Fibroblast of pulmonary artery (primary cell): ENCODE data around the gene ADGRF1.
"Not testable (repeated sequence)": the region's sequence is repeated elsewhere in the genome, so short reads cannot be mapped to it uniquely, and the experiment has no call there.

Experiments used
- DNase-seq: peaks from one replicate; pipeline ENCODE4 v3.0.0-alpha.2; 2010; ENCODE audit warnings: low read depth
- H3K4me3 ChIP-seq: replicated peaks from 2 replicates; pipeline ENCODE4 v1.5.1; 2011; ENCODE audit warnings: low read depth, mild to moderate bottlenecking, control low read depth, low read length, moderate library complexity
- CTCF ChIP-seq: IDR thresholded peaks from 2 replicates; pipeline ENCODE4 v1.5.1; 2011; ENCODE audit warnings: mild to moderate bottlenecking, control low read depth, low read length, inconsistent platforms; ENCODE audit errors: missing control alignments

The ADGRF1 gene

GRCh38 chr6:46996860-46997641 is 45.1 kb downstream of the ADGRF1 start:
- no peak overlapping the region for H3K4me3 ChIP-seq
- TF ChIP-seq CTCF: no peak
- DNase-seq: no peak

GRCh38 chr6:46994933-46995332 is 47.2 kb downstream of the ADGRF1 start:
- no peak for TF ChIP-seq CTCF
- no peak for DNase-seq
- no peak overlapping the region for H3K4me3 ChIP-seq

- no peak overlapping the region for H3K4me3 ChIP-seq
- TF ChIP-seq CTCF: no peak
- peak; percentile 79 for DNase-seq
These were observed 48.3 kb downstream of the ADGRF1 start for GRCh38 chr6:46993846-46994245.

- DNase-seq, H3K4me3 ChIP-seq: not testable (repeated sequence)
These were observed 49.7 kb downstream of the ADGRF1 start for GRCh38 chr6:46992391-46992790.

- peak; percentile 65 for TF ChIP-seq CTCF
- H3K4me3 ChIP-seq: not testable (repeated sequence)
- DNase-seq: peak; percentile 87
These were observed 51.2 kb downstream of the ADGRF1 start for GRCh38 chr6:46990818-46991510.

GRCh38 chr6:46990031-46990644 is 52.0 kb downstream of the ADGRF1 start:
- H3K4me3 ChIP-seq: no peak overlapping the region
- no peak for TF ChIP-seq CTCF
- peak; percentile 42 for DNase-seq

GRCh38 chr6:46989398-46989797 is 52.7 kb downstream of the ADGRF1 start:
- DNase-seq: no peak
- no peak overlapping the region for H3K4me3 ChIP-seq
- TF ChIP-seq CTCF: no peak
